Panc1 (cell line): Measurements from ENCODE around the gene TMA7B. TPM values are rescaled to one million over a fixed set of nuclear protein-coding genes. Genes with fewer than 3 reads are reported as not detected.

Source experiments
- ATAC-seq: fragments of 200-7000 bp; cut with Tn5 transposase; 2 replicates; pipeline ENCODE4 v1.9.1; 2020; ENCODE audit warnings: mild to moderate bottlenecking, moderate library complexity
- BruUV-seq: library from RNA; stranded (reverse); fragments of 400-500 nt; replicated peaks from 2 replicates; lab custom pipeline; 2021; lab: Mats Ljungman, UMichigan
- CTCF ChIA-PET: fragments of 300-600 bp; sonication (Branson Sonifier 250); formaldehyde crosslinking; loops from one replicate; lab custom pipeline; 2022; ENCODE audit warnings: antibody characterized with exemption; lab: Charles Lee
- POLR2A ChIA-PET: fragments of 300-600 bp; sonication (Branson Sonifier 250); formaldehyde crosslinking; loops from one replicate; lab custom pipeline; 2022; ENCODE audit warnings: antibody characterized with exemption; lab: Charles Lee
- DNase-seq: peaks from one replicate; pipeline ENCODE4 v3.0.0-alpha.2; 2010; ENCODE audit warnings: low read depth, low spot score
- H3K27ac ChIP-seq: 2 replicates; pipeline ENCODE4 v1.5.1; 2011; ENCODE audit warnings: mild to moderate bottlenecking, low read length, inconsistent platforms
- H3K27me3 ChIP-seq: fragments of 200-500 bp; sonication (Bioruptor generic); 2 replicates; pipeline ENCODE4 v1.6.0; 2014; ENCODE audit warnings: low read length, inconsistent platforms; ENCODE audit not compliant: control insufficient read depth, insufficient read depth
- H3K36me3 ChIP-seq: fragments of 200-500 bp; sonication (Bioruptor generic); 2 replicates; pipeline ENCODE4 v1.5.1; 2014; ENCODE audit warnings: inconsistent platforms, mild to moderate bottlenecking, low read length, moderate library complexity; ENCODE audit not compliant: control insufficient read depth, insufficient read depth
- H3K4me1 ChIP-seq: 2 replicates; pipeline ENCODE4 v1.5.1; 2011; ENCODE audit warnings: inconsistent platforms, mild to moderate bottlenecking, low read length, moderate library complexity; ENCODE audit not compliant: control insufficient read depth, insufficient read depth
- H3K4me3 ChIP-seq, 2 experiments: 2 replicates each; pipeline ENCODE4 v1.5.1; 2011 to 2012; ENCODE audit warnings: low read depth in 2 of 2, low read length in 2 of 2, mild to moderate bottlenecking in 2 of 2, inconsistent platforms in 1 of 2, moderate library complexity in 1 of 2
- H3K9me3 ChIP-seq: fragments of 200-500 bp; sonication (Bioruptor generic); 2 replicates; pipeline ENCODE4 v1.5.1; 2014; ENCODE audit warnings: low read depth, mild to moderate bottlenecking, inconsistent platforms, low read length, moderate library complexity; ENCODE audit not compliant: control insufficient read depth, insufficient read depth
- CTCF ChIP-seq: fragments of 450-650 bp; IDR thresholded peaks from 2 replicates; pipeline ENCODE4 v1.5.1; 2017; ENCODE audit warnings: mild to moderate bottlenecking
- POLR2AphosphoS5 ChIP-seq: IDR thresholded peaks from 2 replicates; pipeline ENCODE4 v1.6.1; 2012; ENCODE audit warnings: mild to moderate bottlenecking, low read depth, low read length, moderate library complexity
- REST ChIP-seq, 2 experiments: IDR thresholded peaks; 2 replicates each; pipeline ENCODE4 v1.6.1; 2011 to 2012; ENCODE audit warnings: low read depth in 2 of 2, control low read depth in 1 of 2, low read length in 1 of 2, mild to moderate bottlenecking in 1 of 2, moderate library complexity in 1 of 2; ENCODE audit not compliant: insufficient read depth in 1 of 2
- SIN3A ChIP-seq: IDR thresholded peaks from 2 replicates; pipeline ENCODE4 v1.6.1; 2012; ENCODE audit warnings: low read depth, mild to moderate bottlenecking, low read length, moderate library complexity, borderline replicate concordance; ENCODE audit not compliant: insufficient read depth
- TCF7L2 ChIP-seq: IDR thresholded peaks from 2 replicates; pipeline ENCODE4 v1.6.1; 2011; ENCODE audit warnings: mild to moderate bottlenecking, low read depth, low read length, inconsistent platforms
- in situ Hi-C: cut with HindIII; loops from 2 replicates; pipeline ENCODE4 v1.10.0; 2016; ENCODE audit warnings: low sequenced_read_pairs, low pct_unique_long_range_greater_than_20kb
- intact Hi-C: fragments of 100-400 bp; cut with micrococcal nuclease; formaldehyde crosslinking; loops from one replicate; pipeline ENCODE4 v1.10.0; 2022; ENCODE audit not compliant: unreplicated experiment
- total RNA-seq: library from RNA; stranded (reverse); gene quantifications from one replicate; pipeline ENCODE4 v1.2.1, GENCODE V29; 2021; ENCODE audit not compliant: unreplicated experiment

Gene TMA7B
- total RNA-seq, 1 experiment from 2014 or later, result not detected

GRCh38 chr22:40009951-40010671 is 49.9 kb downstream of the TMA7B start:
- BruUV-seq, result no TSS peak
- ChIA-PET POLR2A (no interaction called here), CTCF (interaction anchor here (1.0 kb wide), 1 partner anchor 14 kb away, joined by 3 read pairs; no protein-coding TSS in a partner anchor)
- no peak for DNase-seq
- Histone ChIP-seq H3K4me1 (no peaks in the 10 kb centered on the region; the same call in 1 of the 2 replicates), H3K27me3 (peaks cover 2% of the 10 kb centered on the region; the same call in 1 of the 2 replicates), H3K36me3 (no peaks in the 10 kb centered on the region), H3K9me3 (no peaks in the 10 kb centered on the region), H3K4me3 (no peak overlapping the region), H3K27ac (no peak overlapping the region)
- in situ Hi-C loops, result no loop called here
- intact Hi-C loops, result no loop called here
- TF ChIP-seq SIN3A (no peak), POLR2AphosphoS5 (no peak), CTCF (no peak), REST (IDR thresholded peaks at IDR 0.05; ENCODE audit: insufficient read depth in 1 of 2, low read depth in 2 of 2, low read length in 1 of 2) (no peak), TCF7L2 (no peak)
- no peak for ATAC-seq

GRCh38 chr22:40010746-40011145 is 50.5 kb downstream of the TMA7B start:
- TF ChIP-seq SIN3A (no peak), TCF7L2 (no peak), POLR2AphosphoS5 (no peak), CTCF (no peak), REST (IDR thresholded peaks at IDR 0.05; ENCODE audit: insufficient read depth in 1 of 2, low read depth in 2 of 2, low read length in 1 of 2) (no peak)
- ChIA-PET CTCF (interaction anchor here (1.0 kb wide), 1 partner anchor 14 kb away, joined by 3 read pairs; no protein-coding TSS in a partner anchor), POLR2A (no interaction called here)
- in situ Hi-C loops, result no loop called here
- intact Hi-C loops, result no loop called here
- no peak overlapping the region for H3K4me3 ChIP-seq
- H3K27me3 ChIP-seq, result peaks cover 2% of the 10 kb centered on the region; the same call in 1 of the 2 replicates
- H3K36me3 ChIP-seq, result no peaks in the 10 kb centered on the region
- H3K4me1 ChIP-seq, result no peaks in the 10 kb centered on the region; the same call in 1 of the 2 replicates
- H3K9me3 ChIP-seq, result no peaks in the 10 kb centered on the region
- no TSS peak for BruUV-seq
- no peak for DNase-seq
- ATAC-seq, result no peak
- no peak overlapping the region for H3K27ac ChIP-seq
